ENCODE measurements around the gene NUDC. TPM values are rescaled to one million over a fixed set of nuclear protein-coding genes. Genes with fewer than 3 reads are reported as not detected.
A peak's percentile ranks its signal among the peaks of the same experiment; 100 is the strongest.

NUDC gene
- total RNA-seq, 1 experiment from 2014 or later = 118 TPM

- DNase-seq (ENCODE audit: low spot score) (no peak), ATAC-seq (no peak)
- Mint-ChIP-seq H3K4me1 (peaks cover 8% of the 10 kb centered on the region), H3K36me3 (peaks cover 51% of the 10 kb centered on the region), H3K9me3 (no peaks in the 10 kb centered on the region), H3K27ac (0 out of 2 replicates have a peak overlapping the region, but pooled peaks have one; percentile 58), H3K27me3 (ENCODE audit: low read depth) (no peaks in the 10 kb centered on the region), H3K4me3 (peak overlapping the region; percentile 97)
- POLR2A ChIA-PET = no interaction called here
- TF ChIP-seq NR1H2 (CRISPR knock-in tag; IDR thresholded peaks at IDR 0.05) = no peak
- TF ChIP-seq ZNF263 (CRISPR knock-in tag; IDR thresholded peaks at IDR 0.05; ENCODE audit: low read depth) = no peak
- no peak for TF ChIP-seq ATF2 (CRISPR knock-in tag; IDR thresholded peaks at IDR 0.05; ENCODE audit: borderline replicate concordance, low read depth)
- TF ChIP-seq KAT7 (CRISPR knock-in tag; IDR thresholded peaks at IDR 0.05; ENCODE audit: borderline replicate concordance) = no peak
- TF ChIP-seq NR3C1 (CRISPR knock-in tag; conservative IDR thresholded peaks at IDR 0.05; ENCODE audit: low read depth) = no peak
- TF ChIP-seq ETV6 (CRISPR knock-in tag; IDR thresholded peaks at IDR 0.05) = no peak
- TF ChIP-seq GABPB1 (CRISPR knock-in tag; IDR thresholded peaks at IDR 0.05) = no peak
- TF ChIP-seq ZNF396 (CRISPR knock-in tag; IDR thresholded peaks at IDR 0.05; ENCODE audit: borderline replicate concordance) = no peak
- TF ChIP-seq, protein P1, sequence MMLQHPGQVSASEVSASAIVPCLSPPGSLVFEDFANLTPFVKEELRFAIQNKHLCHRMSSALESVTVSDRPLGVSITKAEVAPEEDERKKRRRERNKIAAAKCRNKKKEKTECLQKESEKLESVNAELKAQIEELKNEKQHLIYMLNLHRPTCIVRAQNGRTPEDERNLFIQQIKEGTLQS (CRISPR knock-in tag; conservative IDR thresholded peaks at IDR 0.05) = no peak
- no peak for TF ChIP-seq GRHL2 (CRISPR knock-in tag; IDR thresholded peaks at IDR 0.05; ENCODE audit: insufficient replicate concordance, severe bottlenecking)
- CTCF ChIA-PET = interaction anchor here (1.2 to 1.7 kb wide), 2 partner anchors 30 to 350 kb away, joined by 3 to 5 read pairs; no protein-coding TSS in a partner anchor
Observed at GRCh38 chr1:26888231-26888630, 33.3 kb upstream of the NUDC start.

DNA sequence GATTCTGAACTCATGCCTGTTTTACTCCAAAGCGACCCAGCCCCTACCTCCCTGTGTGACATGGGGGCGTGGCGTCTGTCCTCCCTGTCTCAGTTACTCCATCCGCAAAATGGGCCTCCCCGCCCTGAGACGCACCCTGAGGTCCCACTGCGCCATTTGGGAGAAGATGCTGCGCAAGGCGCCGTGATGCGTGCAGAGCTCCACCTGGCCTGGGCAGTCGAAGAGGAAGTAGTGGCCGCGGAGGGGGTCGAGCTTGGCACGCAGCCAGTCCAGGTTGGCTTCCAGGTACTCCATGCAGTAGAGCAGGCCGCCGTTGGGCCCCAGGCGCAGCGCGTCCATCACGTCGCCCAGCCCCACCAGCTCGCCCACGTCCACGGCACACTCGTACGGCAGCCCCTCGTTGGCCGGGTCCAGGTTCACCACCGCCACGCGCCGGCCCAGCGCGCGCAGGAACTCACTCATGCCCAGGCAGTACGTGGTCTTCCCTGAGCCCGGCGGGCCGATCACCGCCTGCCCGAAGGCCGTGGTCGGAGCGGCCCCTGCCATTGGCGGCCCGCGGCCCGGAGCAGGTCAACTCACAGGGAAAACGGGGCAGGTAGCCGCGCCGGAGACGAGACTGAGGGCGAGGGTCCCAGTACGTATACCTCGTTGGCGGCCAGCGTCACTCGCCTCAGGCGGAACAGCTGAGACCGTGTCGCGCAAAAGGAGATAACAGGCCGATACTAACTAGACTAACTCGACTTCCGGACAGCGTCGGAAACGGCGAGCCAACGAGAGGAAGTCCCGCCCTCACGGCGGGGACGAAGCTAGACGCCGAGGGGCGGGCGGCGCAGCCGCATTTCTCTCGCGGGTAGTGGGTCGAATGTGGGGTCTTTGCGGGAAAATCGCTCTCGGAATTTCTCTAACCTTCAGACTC lies 31.7 kb upstream of the NUDC start, which contains the start of gene GPN2:
Gene GPN2 (minus strand): TSS at position 733 of the 916 bp plus-strand sequence. CDS start 187 bp downstream, at position 546.
- peaks cover 48% of the 10 kb centered on the region for H3K36me3 Mint-ChIP-seq
- CTCF ChIA-PET = interaction anchor here (0.6 to 2.1 kb wide), 11 partner anchors 10 to 390 kb away, joined by 3 to 11 read pairs (median 4); partner anchors contain the start of genes GPATCH3 and NR0B2
- TF ChIP-seq MAX (CRISPR knock-in tag; IDR thresholded peaks at IDR 0.05) (peak; percentile 74), SMAD3 (CRISPR knock-in tag; IDR thresholded peaks at IDR 0.05; ENCODE audit: borderline replicate concordance) (peak; percentile 87), JAZF1 (CRISPR knock-in tag; IDR thresholded peaks at IDR 0.05) (no peak), E2F5 (CRISPR knock-in tag; IDR thresholded peaks at IDR 0.05) (peak; percentile 43; the same call in 1 of the 2 replicates), STAT6 (CRISPR knock-in tag; conservative IDR thresholded peaks at IDR 0.05; ENCODE audit: low read depth) (no peak), CBFB (CRISPR knock-in tag; IDR thresholded peaks at IDR 0.05; ENCODE audit: low read depth) (no peak), SMAD4 (CRISPR knock-in tag; IDR thresholded peaks at IDR 0.05) (peak; percentile 71; the same call in 1 of the 2 replicates), ZNF121 (CRISPR knock-in tag; IDR thresholded peaks at IDR 0.05) (no peak), AR (CRISPR knock-in tag; IDR thresholded peaks at IDR 0.05) (no peak), ZNF671 (CRISPR knock-in tag; IDR thresholded peaks at IDR 0.05) (no peak; the same call in 1 of the 2 replicates)
- TF ChIP-seq, protein P2, sequence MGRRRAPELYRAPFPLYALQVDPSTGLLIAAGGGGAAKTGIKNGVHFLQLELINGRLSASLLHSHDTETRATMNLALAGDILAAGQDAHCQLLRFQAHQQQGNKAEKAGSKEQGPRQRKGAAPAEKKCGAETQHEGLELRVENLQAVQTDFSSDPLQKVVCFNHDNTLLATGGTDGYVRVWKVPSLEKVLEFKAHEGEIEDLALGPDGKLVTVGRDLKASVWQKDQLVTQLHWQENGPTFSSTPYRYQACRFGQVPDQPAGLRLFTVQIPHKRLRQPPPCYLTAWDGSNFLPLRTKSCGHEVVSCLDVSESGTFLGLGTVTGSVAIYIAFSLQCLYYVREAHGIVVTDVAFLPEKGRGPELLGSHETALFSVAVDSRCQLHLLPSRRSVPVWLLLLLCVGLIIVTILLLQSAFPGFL (CRISPR knock-in tag; IDR thresholded peaks at IDR 0.05; ENCODE audit: borderline replicate concordance) = 0 out of 2 replicates have a peak, but pooled peaks have one; percentile 14
- TF ChIP-seq, protein P1 (CRISPR knock-in tag; conservative IDR thresholded peaks at IDR 0.05) = 0 out of 2 replicates have a peak, but pooled peaks have one; percentile 18

More for the DNA sequence above, 31.7 kb upstream of the NUDC start, which contains the start of gene GPN2:
- peak; percentile 67 for DNase-seq (ENCODE audit: low spot score)
- H3K4me3 Mint-ChIP-seq = peak within 1 kb of the TSS; percentile 97
- POLR2A ChIA-PET = interaction anchor here (0.7 to 1.8 kb wide), 4 partner anchors 11 to 117 kb away, joined by 3 to 15 read pairs (median 8); partner anchors contain the start of gene GPATCH3
- peaks cover 8% of the 10 kb centered on the region for H3K4me1 Mint-ChIP-seq
- no peaks in the 10 kb centered on the region for H3K27me3 Mint-ChIP-seq (ENCODE audit: low read depth)
- peak; percentile 89 for ATAC-seq
- no peaks in the 10 kb centered on the region for H3K9me3 Mint-ChIP-seq
- H3K27ac Mint-ChIP-seq = peak within 1 kb of the TSS; percentile 95
